Natural killer cell treated with Interleukin-12 subunit alpha and Interleukin-12 subunit beta and Interleukin-15 and Interleukin-18, amount 100 ng/mL, for 72 hours (primary cell): ENCODE results near the gene PRKCA. TPM values are rescaled to one million over a fixed set of nuclear protein-coding genes. Genes with fewer than 3 reads are reported as not detected.

ENCODE experiments used
- ATAC-seq, 2 donors: fragments of 150-1000 bp; cut with Tn5 transposase in 1 of 2; sonication (Bioruptor Pico), chemical (Tn5 transposase) in 1 of 2; 2 replicates each; pipeline ENCODE4 v1.10.0; 2021
- DNase-seq: peaks from one replicate; pipeline ENCODE4 v3.0.0; 2022; ENCODE audit warnings: low spot score
- H3K27ac Mint-ChIP-seq, 2 donors: 1 replicate in 1 of 2; 2 replicates in 1 of 2; pipeline ENCODE4 v1.8.0; 2022; ENCODE audit warnings: mixed read lengths in 2 of 2, mild to moderate bottlenecking in 1 of 2, moderate library complexity in 1 of 2
- H3K27me3 Mint-ChIP-seq, 2 donors: 1 replicate in 1 of 2; 2 replicates in 1 of 2; pipeline ENCODE4 v1.8.0; 2022; ENCODE audit warnings: mixed read lengths in 2 of 2
- H3K36me3 Mint-ChIP-seq: one replicate; pipeline ENCODE4 v1.8.0; 2022; ENCODE audit warnings: mixed read lengths
- H3K4me1 Mint-ChIP-seq, 2 donors: 1 replicate in 1 of 2; 2 replicates in 1 of 2; pipeline ENCODE4 v1.8.0; 2022; ENCODE audit warnings: low read depth in 2 of 2, mixed read lengths in 2 of 2, mild to moderate bottlenecking in 1 of 2
- H3K4me3 Mint-ChIP-seq: one replicate; pipeline ENCODE4 v1.8.0; 2022; ENCODE audit warnings: mixed read lengths
- H3K9me3 Mint-ChIP-seq: 2 replicates; pipeline ENCODE4 v1.8.0; 2022; ENCODE audit warnings: mixed read lengths
- total RNA-seq, 2 donors: library from RNA; stranded (reverse); gene quantifications; one replicate each; pipeline ENCODE4 v1.2.3, GENCODE V29; 2022

PRKCA gene
- total RNA-seq, 2 donors from 2014 or later, result 31.1 to 41.1 TPM

GRCh38 chr17:66667491-66668030 lies 365.1 kb downstream of the PRKCA start:
- DNase-seq (no peak), ATAC-seq (peak; percentile 75 to 78)
- Mint-ChIP-seq H3K9me3 (no peaks in the 10 kb centered on the region), H3K27ac (peak overlapping the region; percentile 28 to 58), H3K4me3 (peak overlapping the region; percentile 53), H3K4me1 (peaks cover 26 to 32% of the 10 kb centered on the region in 2 donors), H3K27me3 (peaks cover 0 to 2% of the 10 kb centered on the region in 2 donors), H3K36me3 (no peaks in the 10 kb centered on the region)

DNA sequence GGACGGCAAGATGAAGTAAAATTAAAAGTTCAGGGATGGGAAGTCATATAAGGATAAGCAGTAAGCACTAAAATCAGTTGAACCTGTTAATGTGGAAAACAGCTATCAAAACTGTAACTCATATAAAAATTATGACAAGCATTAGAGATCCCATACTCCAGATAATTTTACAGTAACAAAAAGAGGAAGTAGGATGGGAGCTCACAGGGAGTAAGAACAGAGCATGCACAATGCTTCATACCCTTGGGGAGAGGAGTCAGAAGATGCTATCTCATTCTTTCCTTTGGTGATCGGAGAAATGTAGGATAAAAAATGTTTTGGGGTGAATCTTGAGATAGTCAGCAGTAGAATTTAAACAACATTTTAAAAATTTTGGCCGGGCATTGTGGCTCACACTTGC lies 367.8 kb downstream of the PRKCA start:
- peaks cover 0 to 2% of the 10 kb centered on the region in 2 donors for H3K27me3 Mint-ChIP-seq
- H3K4me3 Mint-ChIP-seq, result no peak overlapping the region
- H3K27ac Mint-ChIP-seq, result no peak overlapping the region
- H3K4me1 Mint-ChIP-seq, result peaks cover 38 to 50% of the 10 kb centered on the region in 2 donors
- DNase-seq, result no peak
- H3K9me3 Mint-ChIP-seq, result no peaks in the 10 kb centered on the region
- ATAC-seq, result no peak
- no peaks in the 10 kb centered on the region for H3K36me3 Mint-ChIP-seq

DNA sequence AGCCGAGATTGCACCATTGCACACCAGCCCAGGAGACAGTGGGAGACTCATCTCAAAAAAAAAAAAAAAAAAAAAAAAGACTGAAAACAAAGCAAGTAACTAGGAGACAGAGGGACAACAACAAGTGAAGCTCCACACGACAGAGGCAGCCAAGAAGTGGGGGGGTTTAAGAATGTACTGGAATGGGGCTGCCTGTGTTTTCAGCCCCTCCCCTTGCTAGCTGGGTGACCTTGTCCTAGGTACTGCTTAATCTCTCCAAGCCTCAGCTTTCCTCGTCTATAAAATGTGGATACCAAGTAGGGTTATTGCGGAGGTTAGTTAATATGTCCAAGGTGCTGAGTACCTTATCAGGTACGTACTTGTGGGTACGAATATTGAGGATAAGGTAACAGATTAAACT lies 368.7 kb downstream of the PRKCA start:
- Mint-ChIP-seq H3K27ac (no peak overlapping the region), H3K4me1 (peaks cover 38 to 46% of the 10 kb centered on the region in 2 donors), H3K36me3 (no peaks in the 10 kb centered on the region), H3K27me3 (no peaks in the 10 kb centered on the region), H3K9me3 (no peaks in the 10 kb centered on the region), H3K4me3 (no peak overlapping the region)
- no peak for DNase-seq
- ATAC-seq, result no peak

- H3K27ac Mint-ChIP-seq, result peak overlapping the region; percentile 81 to 88
- no peak for DNase-seq
- peaks cover 35 to 43% of the 10 kb centered on the region in 2 donors for H3K4me1 Mint-ChIP-seq
- no peaks in the 10 kb centered on the region for H3K27me3 Mint-ChIP-seq
- H3K4me3 Mint-ChIP-seq, result peak overlapping the region; percentile 73
- peak; percentile 30 to 42 for ATAC-seq
- peaks cover 3% of the 10 kb centered on the region for H3K9me3 Mint-ChIP-seq
- H3K36me3 Mint-ChIP-seq, result peaks cover 7% of the 10 kb centered on the region
These were observed 371.4 kb downstream of the PRKCA start for GRCh38 chr17:66673668-66674276.

DNA sequence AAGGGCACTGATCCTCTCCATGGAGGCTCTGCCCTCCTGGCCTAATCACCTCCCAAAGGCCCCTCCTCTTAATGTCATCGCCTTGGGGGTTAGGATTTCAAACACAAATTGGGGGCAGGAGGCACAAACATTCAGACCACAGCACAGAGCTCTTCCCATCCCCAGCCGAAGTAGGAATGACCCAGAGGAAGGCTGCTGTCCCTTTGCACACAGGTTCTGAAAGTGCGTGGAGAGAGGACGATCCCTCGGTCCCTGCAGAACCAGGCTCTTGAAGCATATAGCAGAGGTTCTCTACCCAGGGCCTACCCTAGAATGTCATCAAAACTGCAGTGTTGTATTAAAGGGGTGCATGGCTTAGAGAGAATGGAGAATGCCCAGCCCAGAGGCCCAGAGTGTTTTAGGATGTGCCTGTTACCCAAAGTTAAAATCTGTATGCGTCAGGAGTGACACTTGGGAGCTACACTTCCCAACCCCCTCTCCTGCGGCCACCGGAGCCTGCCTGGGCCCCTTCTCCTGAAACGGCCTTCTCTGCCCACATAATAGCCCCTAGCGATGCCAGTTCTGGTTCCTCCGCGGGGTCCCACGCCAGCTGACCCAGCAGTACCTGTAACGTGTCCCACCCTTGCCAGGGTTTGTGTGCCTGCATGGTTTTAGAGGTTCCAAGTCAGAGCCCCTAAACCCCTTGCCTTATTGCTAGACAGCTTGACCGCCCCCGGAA lies 373.0 kb downstream of the PRKCA start:
- Mint-ChIP-seq H3K9me3 (peaks cover 3% of the 10 kb centered on the region), H3K27ac (peak overlapping the region in 1 of 2 donors; percentile 88), H3K4me3 (no peak overlapping the region), H3K36me3 (peaks cover 7% of the 10 kb centered on the region), H3K27me3 (no peaks in the 10 kb centered on the region), H3K4me1 (peaks cover 43 to 49% of the 10 kb centered on the region in 2 donors)
- ATAC-seq, result no peak
- DNase-seq, result no peak

DNA sequence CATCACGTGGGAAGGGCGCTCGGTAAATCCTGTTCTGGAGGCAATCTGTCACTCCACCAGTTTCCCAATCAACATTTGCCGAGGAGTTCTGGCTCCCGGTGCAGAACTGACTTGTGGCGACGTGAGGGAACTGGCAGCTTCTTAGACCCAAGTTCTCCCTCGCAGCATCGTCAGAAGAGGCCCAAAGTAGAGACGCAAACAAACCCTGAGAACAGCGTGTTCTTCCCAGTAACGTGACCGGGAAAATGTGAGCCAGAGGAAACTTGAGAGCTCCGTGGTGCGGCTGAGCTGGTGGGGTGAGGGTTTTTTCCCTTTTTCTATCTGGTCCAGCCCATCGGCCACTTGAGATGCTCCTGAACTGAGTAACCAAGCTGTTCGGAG lies 373.6 kb downstream of the PRKCA start:
- ATAC-seq, result no peak
- Mint-ChIP-seq H3K9me3 (peaks cover 3% of the 10 kb centered on the region), H3K4me1 (peaks cover 43 to 49% of the 10 kb centered on the region in 2 donors)

DNA sequence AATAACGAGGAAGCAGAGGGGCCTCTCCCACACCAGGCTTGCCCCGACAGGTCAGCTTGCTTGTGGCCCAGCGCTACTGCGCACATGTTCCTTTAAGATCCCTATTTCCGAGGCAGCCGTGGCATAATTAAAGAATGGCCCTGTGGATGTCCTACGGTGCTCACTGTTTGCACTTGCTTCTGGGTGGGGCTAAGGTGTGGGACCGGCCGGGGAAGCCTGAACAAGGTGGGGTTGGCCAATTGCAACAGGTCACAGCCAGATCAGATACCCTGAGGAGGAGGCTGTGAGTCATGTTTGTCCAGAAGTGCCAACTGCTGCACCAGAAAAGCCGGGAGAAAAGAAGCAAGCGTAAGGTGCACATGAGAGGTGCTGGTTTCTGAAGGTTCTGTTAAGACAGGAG lies 374.0 kb downstream of the PRKCA start:
- Mint-ChIP-seq H3K27ac (no peak overlapping the region), H3K4me3 (peak overlapping the region; percentile 32), H3K9me3 (peaks cover 3% of the 10 kb centered on the region), H3K36me3 (peaks cover 7% of the 10 kb centered on the region), H3K27me3 (no peaks in the 10 kb centered on the region), H3K4me1 (peaks cover 43 to 47% of the 10 kb centered on the region in 2 donors)
- ATAC-seq, result no peak
- no peak for DNase-seq

More for the DNA sequence above, 373.6 kb downstream of the PRKCA start:
- no peak overlapping the region for H3K4me3 Mint-ChIP-seq
- no peak for DNase-seq
- H3K36me3 Mint-ChIP-seq, result peaks cover 7% of the 10 kb centered on the region
- H3K27me3 Mint-ChIP-seq, result no peaks in the 10 kb centered on the region
- no peak overlapping the region for H3K27ac Mint-ChIP-seq

DNA sequence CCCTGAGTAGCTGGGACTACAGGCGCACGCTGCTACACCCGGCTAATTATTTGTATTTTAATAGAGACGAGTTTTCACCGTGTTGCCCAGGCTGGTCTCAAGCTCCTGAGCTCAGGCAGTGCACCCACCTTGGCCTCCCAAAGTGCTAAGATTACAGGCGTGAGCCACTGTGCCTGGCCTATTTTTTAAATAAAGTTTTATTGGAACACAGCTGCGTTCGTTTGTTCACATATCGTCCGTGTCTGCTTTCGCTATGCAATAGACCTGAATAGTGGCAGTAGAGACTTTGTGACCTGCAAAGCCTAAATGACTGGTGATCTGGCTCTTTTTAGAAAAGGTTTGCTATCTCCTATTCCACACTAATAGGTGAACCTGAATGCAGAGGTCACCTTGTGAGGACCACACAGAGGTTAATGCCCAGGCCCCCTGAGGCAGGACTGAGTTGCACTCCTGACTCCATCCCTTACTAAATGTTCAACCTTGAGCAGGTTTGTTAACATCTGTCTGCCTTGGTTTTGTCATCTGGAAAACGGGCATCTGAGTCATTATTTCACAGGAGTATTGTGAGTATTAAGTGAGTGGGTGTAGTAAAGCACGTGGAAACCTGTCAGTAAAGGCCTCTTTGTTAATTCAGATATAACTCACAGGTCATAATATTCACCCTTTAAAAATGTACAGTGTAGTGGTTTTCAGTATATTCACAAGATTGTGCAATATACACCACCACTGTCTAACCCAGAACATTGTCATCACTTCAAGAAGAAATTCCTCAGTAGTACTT lies 375.0 kb downstream of the PRKCA start:
- peaks cover 3% of the 10 kb centered on the region for H3K9me3 Mint-ChIP-seq
- H3K4me3 Mint-ChIP-seq, result peak overlapping the region; percentile 51
- peaks cover 43 to 50% of the 10 kb centered on the region in 2 donors for H3K4me1 Mint-ChIP-seq
- H3K27ac Mint-ChIP-seq, result peak overlapping the region; percentile 66
- no peaks in the 10 kb centered on the region for H3K27me3 Mint-ChIP-seq
- ATAC-seq (peak; percentile 78 to 80), DNase-seq (no peak)
- peaks cover 7% of the 10 kb centered on the region for H3K36me3 Mint-ChIP-seq

- peak overlapping the region; percentile 66 for H3K27ac Mint-ChIP-seq
- DNase-seq (no peak), ATAC-seq (peak in 1 of 2 donors; percentile 8)
- peaks cover 7% of the 10 kb centered on the region for H3K36me3 Mint-ChIP-seq
- H3K27me3 Mint-ChIP-seq, result no peaks in the 10 kb centered on the region
- H3K9me3 Mint-ChIP-seq, result peaks cover 3% of the 10 kb centered on the region
- H3K4me1 Mint-ChIP-seq, result peaks cover 41 to 49% of the 10 kb centered on the region in 2 donors
- H3K4me3 Mint-ChIP-seq, result peak overlapping the region; percentile 51
These were observed 375.6 kb downstream of the PRKCA start for GRCh38 chr17:66678061-66678460.

DNA sequence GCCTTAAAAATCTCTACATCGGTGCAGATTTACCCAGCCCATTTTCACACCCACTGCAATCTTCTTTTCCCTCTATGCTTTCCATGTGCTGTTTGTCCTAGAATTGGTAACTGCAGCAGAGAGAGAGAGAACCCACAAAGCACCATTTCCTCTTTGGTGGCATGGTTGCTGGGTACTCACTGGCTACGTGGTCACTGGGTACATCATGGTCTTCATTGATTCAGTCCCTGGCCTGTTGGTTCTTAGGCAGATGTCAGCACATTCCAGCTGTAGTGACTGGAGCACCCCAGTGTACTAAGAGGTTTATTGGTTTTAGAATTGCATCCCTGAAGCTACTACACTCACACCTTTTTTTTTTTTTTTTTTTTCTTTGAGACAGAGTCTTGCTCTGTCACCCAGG lies 376.4 kb downstream of the PRKCA start:
- Mint-ChIP-seq H3K36me3 (peaks cover 7% of the 10 kb centered on the region), H3K27me3 (no peaks in the 10 kb centered on the region), H3K27ac (peak overlapping the region; percentile 66), H3K4me3 (peak overlapping the region; percentile 51), H3K9me3 (peaks cover 3% of the 10 kb centered on the region), H3K4me1 (peaks cover 34 to 42% of the 10 kb centered on the region in 2 donors)
- peak; percentile 54 to 77 for ATAC-seq
- no peak for DNase-seq

DNA sequence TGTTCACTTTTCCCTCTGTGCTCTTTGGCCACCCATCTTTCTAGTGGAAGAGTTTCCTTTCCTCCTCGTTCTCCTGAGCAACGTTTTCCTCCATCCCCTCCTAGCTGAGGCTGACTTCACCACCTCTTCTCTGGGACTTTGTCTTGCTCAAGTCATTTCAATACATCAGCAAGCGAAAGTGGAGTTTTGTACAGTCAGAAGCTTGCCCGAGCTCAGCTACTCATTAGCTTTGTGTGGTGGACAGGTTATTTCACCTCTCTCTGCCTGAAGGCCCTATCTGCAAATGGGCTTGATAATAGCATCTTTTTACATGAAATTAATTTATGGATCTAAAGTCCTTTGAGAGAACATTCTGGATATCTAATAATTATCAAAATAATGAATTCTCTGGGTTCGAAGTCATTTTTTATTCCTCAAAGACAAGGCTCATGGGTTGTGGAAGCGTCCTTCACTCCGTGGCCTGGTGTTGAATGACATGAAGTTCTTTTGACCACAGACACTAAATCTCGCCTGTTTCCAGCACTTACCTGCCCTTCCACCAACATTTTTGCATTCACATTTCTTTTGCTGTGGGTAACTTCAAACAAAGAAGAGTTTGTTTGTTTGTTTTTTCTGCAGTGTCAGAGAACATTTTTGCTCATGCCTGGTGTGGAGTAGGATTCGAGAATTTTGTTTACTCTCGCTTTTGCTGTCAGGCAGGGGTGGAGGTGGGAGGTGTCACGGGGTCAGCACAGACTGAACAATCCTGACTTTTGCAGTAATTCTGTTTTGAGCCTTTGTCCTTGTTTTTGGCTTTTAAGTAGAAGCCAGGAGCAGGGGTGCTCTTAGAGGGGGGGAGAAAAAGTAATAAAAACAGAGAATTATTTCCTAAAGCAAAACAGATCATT lies 377.5 kb downstream of the PRKCA start:
- peaks cover 28 to 35% of the 10 kb centered on the region in 2 donors for H3K4me1 Mint-ChIP-seq
- peak overlapping the region; percentile 66 for H3K27ac Mint-ChIP-seq
- H3K9me3 Mint-ChIP-seq, result peaks cover 3% of the 10 kb centered on the region
- H3K27me3 Mint-ChIP-seq, result no peaks in the 10 kb centered on the region
- no peak for DNase-seq
- ATAC-seq, result no peak
- peak overlapping the region; percentile 46 for H3K4me3 Mint-ChIP-seq
- H3K36me3 Mint-ChIP-seq, result peaks cover 7% of the 10 kb centered on the region

GRCh38 chr17:66682283-66682682 lies 379.9 kb downstream of the PRKCA start:
- no peak overlapping the region for H3K4me3 Mint-ChIP-seq
- DNase-seq (no peak), ATAC-seq (no peak)
- H3K36me3 Mint-ChIP-seq, result peaks cover 7% of the 10 kb centered on the region
- peaks cover 3% of the 10 kb centered on the region for H3K9me3 Mint-ChIP-seq
- no peaks in the 10 kb centered on the region for H3K27me3 Mint-ChIP-seq
- peaks cover 23 to 31% of the 10 kb centered on the region in 2 donors for H3K4me1 Mint-ChIP-seq
- no peak overlapping the region for H3K27ac Mint-ChIP-seq

- Mint-ChIP-seq H3K9me3 (no peaks in the 10 kb centered on the region), H3K27ac (no peak overlapping the region), H3K27me3 (no peaks in the 10 kb centered on the region), H3K4me3 (no peak overlapping the region), H3K4me1 (peaks cover 5 to 19% of the 10 kb centered on the region in 2 donors), H3K36me3 (peaks cover under 1% of the 10 kb centered on the region)
- DNase-seq, result no peak
- no peak for ATAC-seq
These were observed 381.8 kb downstream of the PRKCA start for GRCh38 chr17:66684261-66684660.
